ENCODE measurements around the gene RFPL1.

The RFPL1 gene

GRCh38 chr22:29427176-29427760 is 11.1 kb upstream of the RFPL1 start:
- Histone ChIP-seq H3K27ac (no peak overlapping the region), H3K36me3 (ENCODE audit: control insufficient read depth, insufficient read depth, low read length) (no peaks in the 10 kb centered on the region), H3K4me2 (ENCODE audit: low read length) (no peak overlapping the region), H3K79me2 (no peaks in the 10 kb centered on the region), H3K9ac (no peak overlapping the region), H3K4me3 (ENCODE audit: low read depth, low read length) (no peak overlapping the region), H3K4me1 (no peaks in the 10 kb centered on the region), H3K27me3 (ENCODE audit: control insufficient read depth, insufficient read depth, low read length) (no peaks in the 10 kb centered on the region), H3K9me3 (ENCODE audit: control insufficient read depth, low read length) (no peaks in the 10 kb centered on the region), H2AFZ (no peak overlapping the region)
- TF ChIP-seq, protein P1, sequence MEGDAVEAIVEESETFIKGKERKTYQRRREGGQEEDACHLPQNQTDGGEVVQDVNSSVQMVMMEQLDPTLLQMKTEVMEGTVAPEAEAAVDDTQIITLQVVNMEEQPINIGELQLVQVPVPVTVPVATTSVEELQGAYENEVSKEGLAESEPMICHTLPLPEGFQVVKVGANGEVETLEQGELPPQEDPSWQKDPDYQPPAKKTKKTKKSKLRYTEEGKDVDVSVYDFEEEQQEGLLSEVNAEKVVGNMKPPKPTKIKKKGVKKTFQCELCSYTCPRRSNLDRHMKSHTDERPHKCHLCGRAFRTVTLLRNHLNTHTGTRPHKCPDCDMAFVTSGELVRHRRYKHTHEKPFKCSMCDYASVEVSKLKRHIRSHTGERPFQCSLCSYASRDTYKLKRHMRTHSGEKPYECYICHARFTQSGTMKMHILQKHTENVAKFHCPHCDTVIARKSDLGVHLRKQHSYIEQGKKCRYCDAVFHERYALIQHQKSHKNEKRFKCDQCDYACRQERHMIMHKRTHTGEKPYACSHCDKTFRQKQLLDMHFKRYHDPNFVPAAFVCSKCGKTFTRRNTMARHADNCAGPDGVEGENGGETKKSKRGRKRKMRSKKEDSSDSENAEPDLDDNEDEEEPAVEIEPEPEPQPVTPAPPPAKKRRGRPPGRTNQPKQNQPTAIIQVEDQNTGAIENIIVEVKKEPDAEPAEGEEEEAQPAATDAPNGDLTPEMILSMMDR (IDR thresholded peaks at IDR 0.05): no peak

- TF ChIP-seq, protein P1 (IDR thresholded peaks at IDR 0.05): no peak
- H2AFZ ChIP-seq: no peak overlapping the region
- H3K79me2 ChIP-seq: no peaks in the 10 kb centered on the region
- H3K9me3 ChIP-seq (ENCODE audit: control insufficient read depth, low read length): no peaks in the 10 kb centered on the region
- no peaks in the 10 kb centered on the region for H3K36me3 ChIP-seq (ENCODE audit: control insufficient read depth, insufficient read depth, low read length)
- H3K27me3 ChIP-seq (ENCODE audit: control insufficient read depth, insufficient read depth, low read length): no peaks in the 10 kb centered on the region
- H3K27ac ChIP-seq: no peak overlapping the region
- H3K4me2 ChIP-seq (ENCODE audit: low read length): no peak overlapping the region
- no peaks in the 10 kb centered on the region for H3K4me1 ChIP-seq
- H3K9ac ChIP-seq: no peak overlapping the region
- no peak overlapping the region for H3K4me3 ChIP-seq (ENCODE audit: low read depth, low read length)
Measured at GRCh38 chr22:29431986-29432385, 6.4 kb upstream of the RFPL1 start.

DNA sequence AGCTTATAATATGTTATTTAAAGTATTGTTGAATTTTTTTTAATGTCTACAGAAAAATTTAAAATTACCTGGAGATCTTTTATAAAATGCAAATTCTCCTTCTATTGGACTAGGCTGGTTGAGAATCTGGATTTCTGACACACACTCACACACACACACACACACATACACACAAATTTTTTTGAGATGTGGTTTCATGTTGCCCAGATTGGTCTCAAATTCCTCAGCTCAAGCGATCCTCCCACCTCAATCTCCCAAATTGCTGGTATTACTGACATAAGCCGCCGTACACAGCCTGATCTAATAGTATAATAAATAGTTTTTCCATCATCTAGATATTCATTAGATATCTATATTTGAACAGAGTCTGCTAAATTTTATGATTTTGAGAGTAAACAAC is 4.5 kb upstream of the RFPL1 start:
- H3K27ac ChIP-seq: no peak overlapping the region
- no peaks in the 10 kb centered on the region for H3K36me3 ChIP-seq (ENCODE audit: control insufficient read depth, insufficient read depth, low read length)
- H3K9me3 ChIP-seq (ENCODE audit: control insufficient read depth, low read length): no peaks in the 10 kb centered on the region
- H3K9ac ChIP-seq: no peak overlapping the region
- H3K4me3 ChIP-seq (ENCODE audit: low read depth, low read length): no peak overlapping the region
- H2AFZ ChIP-seq: no peak overlapping the region
- no peaks in the 10 kb centered on the region for H3K4me1 ChIP-seq
- no peaks in the 10 kb centered on the region for H3K27me3 ChIP-seq (ENCODE audit: control insufficient read depth, insufficient read depth, low read length)
- H3K4me2 ChIP-seq (ENCODE audit: low read length): no peak overlapping the region
- TF ChIP-seq, protein P1 (IDR thresholded peaks at IDR 0.05): no peak
- no peaks in the 10 kb centered on the region for H3K79me2 ChIP-seq

DNA sequence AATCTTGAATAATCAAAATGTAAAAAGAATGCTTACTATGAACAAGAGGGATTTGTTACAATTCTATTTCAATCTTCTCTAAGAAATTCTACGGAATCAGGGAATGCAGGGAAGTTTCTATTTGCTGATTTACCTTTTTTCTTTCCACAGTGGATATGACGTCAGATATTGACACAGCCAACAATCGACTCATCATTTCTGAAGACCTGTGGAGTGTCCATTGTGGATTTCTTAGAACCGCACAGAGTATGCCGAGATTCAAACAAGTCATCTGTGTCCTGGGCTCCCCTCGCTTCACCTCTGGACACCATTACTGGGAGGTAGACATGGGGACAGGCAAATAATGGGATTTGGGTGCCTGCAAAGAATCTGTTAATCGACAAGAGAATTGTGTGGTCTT is 4.1 kb upstream of the RFPL1 start:
- no peak overlapping the region for H3K4me3 ChIP-seq (ENCODE audit: low read depth, low read length)
- no peaks in the 10 kb centered on the region for H3K36me3 ChIP-seq (ENCODE audit: control insufficient read depth, insufficient read depth, low read length)
- H2AFZ ChIP-seq: no peak overlapping the region
- H3K27ac ChIP-seq: no peak overlapping the region
- H3K9ac ChIP-seq: no peak overlapping the region
- H3K4me1 ChIP-seq: no peaks in the 10 kb centered on the region
- H3K79me2 ChIP-seq: no peaks in the 10 kb centered on the region
- no peaks in the 10 kb centered on the region for H3K9me3 ChIP-seq (ENCODE audit: control insufficient read depth, low read length)
- no peak overlapping the region for H3K4me2 ChIP-seq (ENCODE audit: low read length)
- no peaks in the 10 kb centered on the region for H3K27me3 ChIP-seq (ENCODE audit: control insufficient read depth, insufficient read depth, low read length)
- TF ChIP-seq, protein P1 (IDR thresholded peaks at IDR 0.05): no peak
